CD14-positive monocyte (primary cell): ENCODE measurements around the gene CLECL1. TPM values are rescaled to one million over a fixed set of nuclear protein-coding genes. Genes with fewer than 3 reads are reported as not detected.
A peak's percentile ranks its signal among the peaks of the same experiment; 100 is the strongest.

Experiments used
- DNase-seq, 3 donors: peaks; one replicate each; pipeline ENCODE4 v3.0.0-alpha.2; 2011 to 2022
- H2AFZ ChIP-seq: 2 replicates; pipeline ENCODE4 v1.6.0; 2012; ENCODE audit warnings: mild to moderate bottlenecking, low read depth, low read length, inconsistent platforms; ENCODE audit not compliant: insufficient read depth, poor library complexity, severe bottlenecking
- H3K27ac ChIP-seq, 2 donors: 1 replicate in 1 of 2; 2 replicates in 1 of 2; pipeline ENCODE4 v1.5.1; 2012 to 2013; ENCODE audit warnings: low read length in 2 of 2, control low read depth in 1 of 2, inconsistent platforms in 1 of 2, low read depth in 1 of 2, mild to moderate bottlenecking in 1 of 2
- H3K27me3 ChIP-seq, 2 donors: one replicate each; pipeline versions ENCODE4 v1.6.0 to v1.6.1; 2011 to 2013; ENCODE audit warnings: low read length in 2 of 2; ENCODE audit not compliant: control insufficient read depth in 2 of 2, insufficient read depth in 2 of 2
- H3K36me3 ChIP-seq, 2 donors: replicated peaks in 1 of 2; 1 replicate in 1 of 2; 2 replicates in 1 of 2; pipeline versions ENCODE4 v1.5.1 to v1.6.1; 2012 to 2013; ENCODE audit warnings: low read length in 2 of 2, control low read depth in 1 of 2, inconsistent platforms in 1 of 2, mild to moderate bottlenecking in 1 of 2; ENCODE audit not compliant: insufficient read depth in 2 of 2, control insufficient read depth in 1 of 2
- H3K4me1 ChIP-seq, 2 donors: 1 replicate in 1 of 2; 2 replicates in 1 of 2; pipeline versions ENCODE4 v1.5.1 to v1.6.1; 2012 to 2013; ENCODE audit warnings: low read length in 2 of 2, control low read depth in 1 of 2, inconsistent platforms in 1 of 2, mild to moderate bottlenecking in 1 of 2, moderate library complexity in 1 of 2; ENCODE audit not compliant: insufficient read depth in 2 of 2, control insufficient read depth in 1 of 2
- H3K4me2 ChIP-seq: replicated peaks from 2 replicates; pipeline ENCODE3; 2012; ENCODE audit warnings: low read length, moderate library complexity, mild to moderate bottlenecking; ENCODE audit not compliant: poor library complexity, severe bottlenecking; ENCODE audit errors: extremely low read depth
- H3K4me3 ChIP-seq, 3 experiments: fragments of 200-600 bp in 1 of 3; sonication (generic) in 1 of 3; replicated peaks in 1 of 3; 1 replicate in 2 of 3; 2 replicates in 1 of 3; pipeline ENCODE4 v1.5.1; 2011 to 2013; ENCODE audit warnings: low read length in 3 of 3, mild to moderate bottlenecking in 3 of 3, control low read depth in 2 of 3, low read depth in 2 of 3, inconsistent platforms in 1 of 3, moderate library complexity in 1 of 3
- H3K79me2 ChIP-seq: 2 replicates; pipeline ENCODE4 v1.6.0; 2012; ENCODE audit warnings: mild to moderate bottlenecking, control low read depth, inconsistent platforms, low read length, moderate library complexity; ENCODE audit not compliant: insufficient read depth
- H3K9ac ChIP-seq: 2 replicates; pipeline ENCODE4 v1.6.0; 2017; ENCODE audit warnings: low read length, mild to moderate bottlenecking; ENCODE audit not compliant: insufficient read depth, poor library complexity, severe bottlenecking
- H3K9me3 ChIP-seq, 2 donors: replicated peaks in 1 of 2; 1 replicate in 1 of 2; 2 replicates in 1 of 2; pipeline versions ENCODE4 v1.5.1 to v1.6.1; 2012 to 2013; ENCODE audit warnings: low read length in 2 of 2, control low read depth in 1 of 2; ENCODE audit not compliant: control insufficient read depth in 1 of 2, insufficient read depth in 1 of 2
- H4K20me1 ChIP-seq: 2 replicates; pipeline ENCODE4 v1.6.0; 2012; ENCODE audit warnings: mild to moderate bottlenecking, low read length, control low read depth, moderate library complexity; ENCODE audit not compliant: insufficient read depth
- H3K27ac Mint-ChIP-seq, 7 donors: one replicate each; pipeline ENCODE4 v1.8.0; 2020; ENCODE audit warnings: mild to moderate bottlenecking in 7 of 7, mixed read lengths in 7 of 7, moderate library complexity in 6 of 7, inconsistent platforms in 2 of 7
- H3K27me3 Mint-ChIP-seq, 3 donors: one replicate each; pipeline ENCODE4 v1.8.0; 2021 to 2022; ENCODE audit warnings: low read depth in 3 of 3, mild to moderate bottlenecking in 3 of 3, mixed read lengths in 3 of 3, moderate library complexity in 3 of 3, inconsistent platforms in 1 of 3
- H3K36me3 Mint-ChIP-seq, 2 donors: one replicate each; pipeline ENCODE4 v1.8.0; 2020; ENCODE audit warnings: mixed read lengths in 2 of 2, inconsistent platforms in 1 of 2, mild to moderate bottlenecking in 1 of 2
- H3K4me1 Mint-ChIP-seq: one replicate; pipeline ENCODE4 v1.8.0; 2020; ENCODE audit warnings: mild to moderate bottlenecking, mixed read lengths
- H3K4me3 Mint-ChIP-seq, 2 donors: one replicate each; pipeline ENCODE4 v1.8.0; 2020; ENCODE audit warnings: mild to moderate bottlenecking in 2 of 2, mixed read lengths in 2 of 2, moderate library complexity in 1 of 2
- H3K9me3 Mint-ChIP-seq, 7 donors: one replicate each; pipeline ENCODE4 v1.8.0; 2020 to 2022; ENCODE audit warnings: mixed read lengths in 7 of 7, mild to moderate bottlenecking in 6 of 7, moderate library complexity in 6 of 7, inconsistent platforms in 2 of 7
- CTCF ChIP-seq: fragments of 200-600 bp; IDR thresholded peaks from one replicate; pipeline ENCODE4 v1.8.0; 2022; ENCODE audit warnings: antibody characterized with exemption, mild to moderate bottlenecking
- WGBS: methylation state at CpG from one replicate; pipeline ENCODE4 v1.1.5; 2013; ENCODE audit warnings: missing lambda C conversion rate; ENCODE audit not compliant: insufficient coverage; 5-methylcytosine and 5-hydroxymethylcytosine counted together
- intact Hi-C, 2 donors: fragments of 100-400 bp; cut with micrococcal nuclease; formaldehyde crosslinking; loops; one replicate each; pipeline versions ENCODE4 v1.15.0 to v1.15.1; 2023
- polyA plus RNA-seq, 3 donors: library from polyadenylated mRNA; depleted of rRNA in 1 of 3; unstranded in 2 of 3; stranded (reverse) in 1 of 3; fragments of 300-500 nt in 2 of 3; fragments of >200 nt in 1 of 3; fragmentation: Illumina TruSeq in 2 of 3; gene quantifications; 1 replicate in 2 of 3; 2 replicates in 1 of 3; pipeline ENCODE4 v1.2.3, GENCODE V29; 2012 to 2021

CLECL1 gene
- polyA plus RNA-seq, 3 donors, result 7.6 to 20.6 (median 11.4) TPM

GRCh38 chr12:9699269-9699897, 33.5 kb downstream of the CLECL1 start:
- Histone ChIP-seq H3K9me3 (no peaks in the 10 kb centered on the region), H3K36me3 (peaks cover 3 to 14% of the 10 kb centered on the region in 2 donors), H3K9ac (no peak overlapping the region), H4K20me1 (no peaks in the 10 kb centered on the region), H3K27me3 (no peaks in the 10 kb centered on the region), H3K4me1 (peaks cover 31 to 38% of the 10 kb centered on the region in 2 donors), H2AFZ (no peak overlapping the region), H3K27ac (peak overlapping the region in 1 of 2 donors; percentile 32), H3K4me3 (peak overlapping the region in 1 of 3 experiments; percentile 37), H3K4me2 (peak overlapping the region; percentile 51), H3K79me2 (no peaks in the 10 kb centered on the region)
- peaks cover 53% of the 10 kb centered on the region for H3K4me1 Mint-ChIP-seq
- H3K27me3 Mint-ChIP-seq, result peaks cover 0 to 2% (median 0%) of the 10 kb centered on the region in 3 donors
- whole genome bisulfite sequencing, result no CpG with 5 or more reads among the region's 1 CpG
- intact Hi-C loops, result no loop called here
- TF ChIP-seq CTCF, result no peak
- H3K27ac Mint-ChIP-seq, result peak overlapping the region in 2 of 7 donors; percentile 30 to 86
- H3K36me3 Mint-ChIP-seq, result peaks cover 16 to 22% of the 10 kb centered on the region in 2 donors
- DNase-seq, result no peak
- H3K9me3 Mint-ChIP-seq, result peaks cover 0 to 6% (median 2%) of the 10 kb centered on the region in 7 donors
- peak overlapping the region in 1 of 2 donors; percentile 67 for H3K4me3 Mint-ChIP-seq

- Histone ChIP-seq H3K36me3 (peaks cover 3 to 16% of the 10 kb centered on the region in 2 donors), H3K4me3 (peak overlapping the region in 1 of 3 experiments; percentile 37), H3K4me1 (peaks cover 39 to 45% of the 10 kb centered on the region in 2 donors), H3K79me2 (no peaks in the 10 kb centered on the region), H4K20me1 (no peaks in the 10 kb centered on the region), H3K9ac (no peak overlapping the region), H2AFZ (no peak overlapping the region), H3K9me3 (no peaks in the 10 kb centered on the region), H3K27me3 (no peaks in the 10 kb centered on the region), H3K27ac (peak overlapping the region in 1 of 2 donors; percentile 32), H3K4me2 (peak overlapping the region; percentile 51)
- peak in 2 of 3 donors; percentile 25 to 40 for DNase-seq
- H3K9me3 Mint-ChIP-seq, result peaks cover 0 to 6% (median 2%) of the 10 kb centered on the region in 7 donors
- H3K27ac Mint-ChIP-seq, result peak overlapping the region in 6 of 7 donors; percentile 23 to 86 (median 68)
- H3K36me3 Mint-ChIP-seq, result peaks cover 17 to 23% of the 10 kb centered on the region in 2 donors
- H3K4me3 Mint-ChIP-seq, result peak overlapping the region in 1 of 2 donors; percentile 67
- peaks cover 60% of the 10 kb centered on the region for H3K4me1 Mint-ChIP-seq
- no CpG with 5 or more reads among the region's 2 CpGs for WGBS
- intact Hi-C loops, result no loop called here
- peaks cover 0 to 2% (median 0%) of the 10 kb centered on the region in 3 donors for H3K27me3 Mint-ChIP-seq
- no peak for TF ChIP-seq CTCF
These were observed 34.2 kb downstream of the CLECL1 start for GRCh38 chr12:9698681-9699080.
